Colonic mucosa (tissue), 4 donors: ENCODE data around the gene DTD2. TPM values are rescaled to one million over a fixed set of nuclear protein-coding genes. Genes with fewer than 3 reads are reported as not detected.
A peak's percentile ranks its signal among the peaks of the same experiment; 100 is the strongest.

Experiments
- DNase-seq: peaks from one replicate; pipeline ENCODE4 v3.0.0-alpha.2; 2020
- H3K27ac ChIP-seq: fragments of 200-600 bp; one replicate; pipeline ENCODE4 v1.8.0; 2021
- H3K27me3 ChIP-seq: fragments of 200-600 bp; one replicate; pipeline ENCODE4 v1.8.0; 2021
- H3K36me3 ChIP-seq: fragments of 200-600 bp; one replicate; pipeline ENCODE4 v1.8.0; 2021
- H3K4me1 ChIP-seq: fragments of 200-600 bp; one replicate; pipeline ENCODE4 v1.8.0; 2021; ENCODE audit warnings: mild to moderate bottlenecking
- H3K4me3 ChIP-seq: fragments of 200-600 bp; one replicate; pipeline ENCODE4 v1.8.0; 2021
- H3K9ac ChIP-seq, 2 donors: one replicate each; pipeline ENCODE4 v1.7.0; 2013; ENCODE audit warnings: control low read depth in 2 of 2, low read depth in 2 of 2, low read length in 2 of 2
- H3K9me3 ChIP-seq: fragments of 200-600 bp; one replicate; pipeline ENCODE4 v1.8.0; 2021
- intact Hi-C: fragments of 100-400 bp; cut with DNase I; formaldehyde crosslinking; loops from one replicate; pipeline ENCODE4 v1.14.1; 2022
- total RNA-seq, 2 donors: library from RNA; stranded (reverse); fragmentation: NEBNext Ultra II Directional in 1 of 2; extraction: Animal tissue kit (Norgen Biotek cat#: 25700) in 1 of 2; gene quantifications; one replicate each; pipeline ENCODE4 v1.2.1, GENCODE V29; 2021
- TF ChIP-seq, protein P1 (sequence below): fragments of 200-600 bp; IDR thresholded peaks from one replicate; pipeline ENCODE4 v1.8.0; 2022; ENCODE audit warnings: antibody characterized with exemption, mild to moderate bottlenecking
- donor health status: healthy.
- donor health status: DM: no; HTN: no; CAD: no.
- donor health status: DM: no; HTN: no; CAD: no.

The DTD2 gene
- total RNA-seq, result 10 to 100 TPM; 13.7 to 16.2 TPM

DNA sequence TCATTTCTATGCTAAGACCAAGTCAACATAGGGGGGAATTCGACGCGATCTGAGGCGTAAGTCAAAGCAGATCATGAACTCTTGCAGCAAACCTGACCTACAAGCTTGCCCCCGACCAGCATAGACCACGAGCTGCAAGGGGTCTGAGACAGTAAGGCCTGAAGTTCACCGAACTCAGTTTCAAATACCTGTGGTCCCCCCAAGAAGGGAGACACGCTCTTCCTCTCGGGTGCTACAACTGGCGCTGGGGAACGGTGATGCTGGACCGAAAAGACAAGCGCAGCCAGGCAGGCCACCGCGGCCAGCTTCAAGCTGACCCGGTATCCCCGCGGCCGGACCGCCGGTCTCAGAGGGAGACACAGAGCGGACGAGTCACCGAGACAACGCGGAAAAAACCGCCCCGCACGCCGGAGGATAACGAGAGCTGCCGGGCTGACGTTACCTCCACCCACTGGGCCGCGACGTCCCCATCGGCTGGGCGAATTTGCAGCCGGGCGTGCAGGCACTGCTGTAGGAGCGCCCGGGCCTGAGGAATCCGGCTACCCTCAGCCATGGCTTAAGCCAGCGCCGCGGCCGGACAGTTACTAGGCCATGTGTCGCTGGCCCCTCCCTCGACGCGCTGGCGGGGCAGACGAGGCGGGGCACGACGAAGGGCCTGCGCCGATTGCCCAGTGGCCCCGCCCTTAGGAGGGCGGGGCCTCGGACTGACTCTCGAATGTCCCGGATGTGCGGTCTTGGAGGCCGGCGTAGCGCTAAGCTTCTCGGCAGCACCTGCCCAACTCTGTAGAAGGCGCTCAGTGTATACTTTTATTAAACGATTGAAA is at the start of gene DTD2:
Gene DTD2 (minus strand): TSS at position 666 of the 824 bp plus-strand sequence. CDS start 113 bp downstream, at position 553.
- Histone ChIP-seq H3K4me3 (peak within 1 kb of the TSS; percentile 76), H3K36me3 (no peaks in the 10 kb centered on the region), H3K4me1 (no peaks in the 10 kb centered on the region), H3K27me3 (no peaks in the 10 kb centered on the region), H3K9ac (peak within 1 kb of the TSS; percentile 87 to 98), H3K9me3 (no peaks in the 10 kb centered on the region), H3K27ac (peak within 1 kb of the TSS; percentile 92)
- TF ChIP-seq, protein P1, sequence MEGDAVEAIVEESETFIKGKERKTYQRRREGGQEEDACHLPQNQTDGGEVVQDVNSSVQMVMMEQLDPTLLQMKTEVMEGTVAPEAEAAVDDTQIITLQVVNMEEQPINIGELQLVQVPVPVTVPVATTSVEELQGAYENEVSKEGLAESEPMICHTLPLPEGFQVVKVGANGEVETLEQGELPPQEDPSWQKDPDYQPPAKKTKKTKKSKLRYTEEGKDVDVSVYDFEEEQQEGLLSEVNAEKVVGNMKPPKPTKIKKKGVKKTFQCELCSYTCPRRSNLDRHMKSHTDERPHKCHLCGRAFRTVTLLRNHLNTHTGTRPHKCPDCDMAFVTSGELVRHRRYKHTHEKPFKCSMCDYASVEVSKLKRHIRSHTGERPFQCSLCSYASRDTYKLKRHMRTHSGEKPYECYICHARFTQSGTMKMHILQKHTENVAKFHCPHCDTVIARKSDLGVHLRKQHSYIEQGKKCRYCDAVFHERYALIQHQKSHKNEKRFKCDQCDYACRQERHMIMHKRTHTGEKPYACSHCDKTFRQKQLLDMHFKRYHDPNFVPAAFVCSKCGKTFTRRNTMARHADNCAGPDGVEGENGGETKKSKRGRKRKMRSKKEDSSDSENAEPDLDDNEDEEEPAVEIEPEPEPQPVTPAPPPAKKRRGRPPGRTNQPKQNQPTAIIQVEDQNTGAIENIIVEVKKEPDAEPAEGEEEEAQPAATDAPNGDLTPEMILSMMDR, result no peak
- intact Hi-C loops, result loop anchor here (5.0 kb wide), 1 partner anchor 35 kb away; the partner anchor contains the start of gene HEATR5A
- peak; percentile 95 for DNase-seq

DNA sequence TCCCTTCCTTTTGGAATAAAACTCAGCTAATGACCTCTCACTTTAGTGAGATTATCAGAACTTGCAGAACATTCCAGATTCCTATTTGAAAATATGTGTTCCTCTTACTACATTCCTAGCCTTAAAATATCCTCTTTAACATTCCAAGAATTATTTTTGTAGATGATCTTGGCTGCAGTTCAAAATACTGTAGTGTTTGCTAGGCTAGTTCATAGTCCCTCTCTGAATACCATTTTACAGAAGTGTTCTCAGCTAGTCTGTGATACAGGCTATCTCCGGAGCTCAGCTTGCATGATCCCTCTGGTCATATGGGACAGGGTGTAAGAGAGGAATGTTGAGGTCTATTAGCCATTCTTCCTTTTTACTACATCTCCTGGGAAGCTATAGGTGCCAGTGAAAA is 48.1 kb upstream of the DTD2 start:
- no peak for DNase-seq
- Histone ChIP-seq H3K4me3 (no peak overlapping the region), H3K4me1 (no peaks in the 10 kb centered on the region), H3K9ac (no peak overlapping the region), H3K27ac (no peak overlapping the region), H3K36me3 (no peaks in the 10 kb centered on the region), H3K9me3 (no peaks in the 10 kb centered on the region), H3K27me3 (no peaks in the 10 kb centered on the region)
- TF ChIP-seq, protein P1, result no peak
- intact Hi-C loops, result loop anchor here (10.0 kb wide), 1 partner anchor 959 kb away; no protein-coding TSS in a partner anchor

DNA sequence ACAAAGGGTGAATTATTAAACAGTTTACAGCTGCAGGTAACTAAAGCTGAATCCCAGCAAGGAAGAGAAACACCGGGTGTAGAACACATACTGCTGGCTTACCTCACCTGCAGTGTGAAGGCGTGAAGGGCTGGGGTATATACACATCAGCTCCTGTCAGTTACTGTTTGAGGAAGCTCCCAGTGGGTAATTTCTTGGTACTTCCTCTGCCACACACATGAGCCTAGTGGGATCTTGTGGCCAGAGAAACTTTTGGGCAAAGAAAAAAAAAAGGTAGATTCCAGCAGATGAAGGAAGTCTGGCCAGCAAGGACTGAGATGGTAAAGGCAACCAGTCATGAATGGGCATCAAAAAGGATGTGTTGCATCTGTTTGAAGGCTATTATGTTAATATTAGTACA is 44.6 kb upstream of the DTD2 start:
- H3K9me3 ChIP-seq, result no peaks in the 10 kb centered on the region
- no peaks in the 10 kb centered on the region for H3K4me1 ChIP-seq
- no peaks in the 10 kb centered on the region for H3K27me3 ChIP-seq
- no peak overlapping the region for H3K27ac ChIP-seq
- DNase-seq, result no peak
- H3K9ac ChIP-seq, result no peak overlapping the region
- H3K36me3 ChIP-seq, result no peaks in the 10 kb centered on the region
- TF ChIP-seq, protein P1, result no peak
- intact Hi-C loops, result loop anchor here (10.0 kb wide), 1 partner anchor 963 kb away; no protein-coding TSS in a partner anchor
- H3K4me3 ChIP-seq, result no peak overlapping the region

- H3K9ac ChIP-seq, result no peak overlapping the region
- no peak for DNase-seq
Measured at GRCh38 chr14:31492759-31493498, 35.6 kb upstream of the DTD2 start.

DNA sequence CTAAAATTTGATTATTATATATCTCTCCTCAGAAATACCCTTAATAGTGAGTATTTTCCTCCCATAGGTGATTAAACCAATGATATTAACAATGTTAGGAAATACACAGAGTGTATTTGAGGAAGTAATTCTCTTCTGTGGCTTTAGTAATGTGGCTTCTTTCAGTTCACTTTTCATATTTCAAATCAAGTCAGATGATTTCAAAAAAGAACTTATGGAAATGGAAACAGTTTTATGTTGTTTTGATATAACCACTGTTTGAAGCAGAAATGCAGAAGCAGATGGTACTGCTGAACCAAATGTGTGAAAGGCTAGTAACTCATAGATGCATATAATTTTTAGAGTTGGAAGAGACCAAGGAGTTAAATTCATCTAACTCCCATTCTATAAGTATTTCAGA is 32.4 kb upstream of the DTD2 start:
- Histone ChIP-seq H3K27me3 (no peaks in the 10 kb centered on the region), H3K9me3 (no peaks in the 10 kb centered on the region), H3K4me1 (no peaks in the 10 kb centered on the region), H3K36me3 (no peaks in the 10 kb centered on the region), H3K27ac (no peak overlapping the region), H3K4me3 (no peak overlapping the region), H3K9ac (no peak overlapping the region)
- intact Hi-C loops, result no loop called here
- TF ChIP-seq, protein P1, result no peak
- no peak for DNase-seq

More at GRCh38 chr14:31492759-31493498, 35.6 kb upstream of the DTD2 start:
- Histone ChIP-seq H3K4me3 (no peak overlapping the region), H3K27me3 (no peaks in the 10 kb centered on the region), H3K4me1 (no peaks in the 10 kb centered on the region), H3K27ac (no peak overlapping the region), H3K36me3 (no peaks in the 10 kb centered on the region), H3K9me3 (no peaks in the 10 kb centered on the region)
- TF ChIP-seq, protein P1, result no peak
- intact Hi-C loops, result no loop called here
